ENCODE data around the gene FAM168A.
A peak's percentile ranks its signal among the peaks of the same experiment; 100 is the strongest.
"Not testable (repeated sequence)": the region's sequence is repeated elsewhere in the genome, so short reads cannot be mapped to it uniquely, and the experiment has no call there.

FAM168A gene

DNA sequence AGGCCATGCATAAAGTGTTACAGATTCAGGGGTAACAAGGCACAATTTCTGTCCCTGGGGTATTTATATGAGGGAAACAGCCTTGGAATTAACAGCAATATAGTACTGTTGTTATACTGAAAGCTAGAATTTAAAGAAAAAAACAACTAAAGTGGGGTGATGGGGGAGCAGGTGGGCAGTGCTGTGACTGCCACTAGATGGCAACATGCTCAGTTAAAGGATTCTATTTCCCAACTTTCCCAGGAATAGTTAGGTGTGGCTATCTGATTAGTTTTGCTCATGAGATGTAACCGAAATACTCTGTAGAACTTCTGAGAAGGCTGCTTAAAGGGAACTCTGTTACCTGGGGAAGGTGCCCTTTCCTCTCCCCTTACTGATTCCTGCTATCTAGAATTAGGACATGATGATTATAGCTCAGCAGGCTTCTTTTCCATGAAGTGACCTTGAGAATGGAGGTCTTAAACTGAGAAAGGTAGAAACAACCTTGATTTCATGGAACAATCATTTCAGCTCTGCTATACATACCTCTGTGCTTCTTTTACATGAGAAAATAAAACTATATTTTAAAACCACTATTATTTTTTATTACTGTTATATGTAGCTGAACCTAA lies 119.1 kb downstream of the FAM168A start:
- no peaks in the 10 kb centered on the region for H3K36me3 Mint-ChIP-seq (ENCODE audit: insufficient read depth)

DNA sequence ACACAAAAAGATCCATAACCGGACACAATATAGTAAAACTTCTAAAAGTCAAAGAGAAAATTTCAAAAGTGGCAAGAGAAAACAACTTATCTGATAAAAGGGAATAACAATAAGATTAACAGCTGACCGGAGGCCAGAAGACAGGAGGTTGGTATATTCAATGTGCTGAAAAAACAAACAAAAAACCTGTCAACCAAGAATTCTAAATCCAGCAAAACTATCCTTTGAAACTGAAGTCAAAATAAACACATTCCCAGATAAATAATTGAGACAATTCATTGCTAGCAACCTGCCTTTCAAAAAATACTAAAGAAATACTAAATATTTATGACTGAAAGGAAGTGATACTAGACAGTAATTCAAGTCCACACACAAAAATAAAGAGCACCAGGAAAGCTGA lies 120.4 kb downstream of the FAM168A start:
- Mint-ChIP-seq H3K36me3 (ENCODE audit: insufficient read depth) (peaks cover 2% of the 10 kb centered on the region), H3K9me3 (peaks cover 2 to 7% of the 10 kb centered on the region in 2 donors), H3K27ac (no peak overlapping the region), H3K27me3 (no peaks in the 10 kb centered on the region), H3K4me3 (no peak overlapping the region), H3K4me1 (ENCODE audit: low read depth in 2 of 2) (peaks cover 6 to 7% of the 10 kb centered on the region in 2 donors)
- ATAC-seq (replicated peaks) = no peak
- no peak for DNase-seq

More for the DNA sequence above, 119.1 kb downstream of the FAM168A start:
- Mint-ChIP-seq H3K27me3 (no peaks in the 10 kb centered on the region), H3K4me1 (ENCODE audit: low read depth in 2 of 2) (peaks cover 3 to 7% of the 10 kb centered on the region in 2 donors), H3K9me3 (peaks cover 2 to 7% of the 10 kb centered on the region in 2 donors), H3K4me3 (no peak overlapping the region), H3K27ac (peak overlapping the region in 1 of 2 donors; percentile 2)
- no peak for DNase-seq
- no peak for ATAC-seq (replicated peaks)

DNA sequence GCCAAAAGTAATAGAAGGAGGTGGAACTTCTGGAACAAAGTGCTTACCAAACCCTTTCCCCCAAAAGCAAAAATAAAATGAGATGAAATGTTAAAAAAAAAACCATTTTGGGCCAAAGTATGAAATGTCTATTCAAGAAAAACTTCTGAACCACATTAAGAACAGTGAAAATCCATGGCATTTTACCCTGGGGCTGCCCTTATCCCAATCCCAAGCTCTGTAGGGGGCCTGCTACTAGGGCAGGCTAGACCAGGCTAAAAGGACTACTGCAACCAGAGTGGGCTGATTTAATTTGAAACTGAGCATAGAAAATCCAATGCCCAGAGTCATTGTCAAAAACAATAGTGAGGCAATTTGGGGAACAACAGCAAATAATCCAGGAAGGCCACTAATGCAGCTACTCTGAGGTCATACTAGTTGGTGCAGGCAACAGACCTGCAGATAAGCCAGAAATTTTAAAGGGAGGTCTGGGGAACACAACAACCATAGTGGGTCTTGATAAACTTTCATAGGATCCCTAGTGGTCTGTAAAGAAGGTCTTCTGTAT lies 122.3 kb downstream of the FAM168A start:
- DNase-seq (no peak), ATAC-seq (replicated peaks) (no peak)
- Mint-ChIP-seq H3K4me3 (no peak overlapping the region), H3K27ac (no peak overlapping the region), H3K36me3 (ENCODE audit: insufficient read depth) (peaks cover 2% of the 10 kb centered on the region), H3K27me3 (no peaks in the 10 kb centered on the region), H3K9me3 (peaks cover 2 to 7% of the 10 kb centered on the region in 2 donors), H3K4me1 (ENCODE audit: low read depth in 2 of 2) (peaks cover 5 to 7% of the 10 kb centered on the region in 2 donors)

DNA sequence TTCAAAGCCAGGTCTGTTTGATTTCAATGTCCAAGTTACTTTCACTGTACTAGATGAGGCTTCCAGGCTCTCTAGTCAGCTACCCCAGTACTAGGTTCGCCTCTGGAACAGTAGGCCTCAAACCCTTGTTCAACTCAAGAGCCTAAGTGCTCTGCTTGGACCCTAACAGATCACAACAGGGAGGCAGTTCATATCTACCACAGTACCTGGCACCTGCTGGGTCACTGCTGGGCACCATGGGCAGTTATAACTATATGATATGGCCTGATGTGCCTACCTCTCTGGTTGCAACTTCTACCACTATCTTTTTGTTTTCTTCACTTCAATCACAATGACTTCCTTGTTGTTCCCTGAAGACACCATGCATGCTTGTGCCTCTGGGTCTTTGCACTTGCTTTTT lies 124.7 kb downstream of the FAM168A start:
- Mint-ChIP-seq H3K27ac (no peak overlapping the region), H3K4me3 (no peak overlapping the region), H3K4me1 (ENCODE audit: low read depth in 2 of 2) (peaks cover 3 to 6% of the 10 kb centered on the region in 2 donors), H3K9me3 (peaks cover 2 to 7% of the 10 kb centered on the region in 2 donors), H3K27me3 (no peaks in the 10 kb centered on the region), H3K36me3 (ENCODE audit: insufficient read depth) (peaks cover 2% of the 10 kb centered on the region)
- no peak for ATAC-seq (replicated peaks)
- no peak for DNase-seq

DNA sequence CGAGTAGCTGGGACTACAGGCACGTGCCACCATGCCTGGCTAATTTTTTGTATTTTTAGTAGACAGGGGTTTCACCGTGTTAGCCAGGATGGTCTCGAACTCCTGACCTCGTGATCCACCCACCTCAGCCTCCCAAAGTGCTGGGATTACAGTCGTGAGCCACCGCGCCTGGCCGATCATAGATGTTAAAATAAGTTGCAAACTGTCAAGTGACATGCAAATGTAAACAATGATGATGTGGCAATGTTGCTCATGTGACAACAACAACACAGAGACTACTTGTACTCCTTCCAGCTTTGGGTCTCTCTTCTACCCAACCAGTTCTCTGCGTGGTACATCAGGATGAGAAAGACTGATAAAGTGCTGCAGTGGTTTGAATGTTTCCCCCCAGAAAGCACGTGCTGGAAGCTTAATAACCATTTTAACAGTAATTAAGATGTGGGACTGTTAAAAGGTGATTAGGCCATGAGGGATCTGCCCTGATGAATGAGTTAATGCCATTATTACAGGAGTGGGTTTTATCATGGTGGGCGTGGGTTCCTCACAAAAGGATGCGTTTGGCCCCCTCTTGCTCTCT lies 127.8 kb downstream of the FAM168A start:
- H3K4me1 Mint-ChIP-seq (ENCODE audit: low read depth in 2 of 2); H3K4me3 Mint-ChIP-seq; ATAC-seq (replicated peaks); DNase-seq; H3K36me3 Mint-ChIP-seq (ENCODE audit: insufficient read depth); H3K9me3 Mint-ChIP-seq; H3K27ac Mint-ChIP-seq; H3K27me3 Mint-ChIP-seq: not testable (repeated sequence)

DNA sequence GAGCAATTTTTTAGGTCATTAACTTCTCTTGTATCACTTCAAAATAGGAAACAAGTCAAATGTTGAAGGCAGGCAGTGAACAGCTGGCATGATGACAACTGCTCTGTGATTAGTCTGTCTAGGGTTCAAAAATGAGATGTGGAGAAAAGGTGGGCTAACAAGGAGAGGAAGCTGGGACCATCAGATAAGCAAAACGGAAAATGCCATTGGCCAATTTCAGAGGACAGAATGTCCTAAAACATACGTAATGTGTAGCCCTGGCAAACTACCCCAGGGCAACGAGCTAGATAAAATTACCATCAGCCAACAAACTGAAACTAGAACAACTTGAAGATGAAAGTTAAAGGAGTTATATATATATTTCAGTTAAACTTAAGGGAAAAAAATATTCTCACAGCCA lies 128.5 kb downstream of the FAM168A start:
- H3K4me1 Mint-ChIP-seq (ENCODE audit: low read depth in 2 of 2) = peaks cover 3 to 6% of the 10 kb centered on the region in 2 donors
- DNase-seq = no peak
- no peaks in the 10 kb centered on the region for H3K9me3 Mint-ChIP-seq
- H3K4me3 Mint-ChIP-seq = no peak overlapping the region
- no peak for ATAC-seq (replicated peaks)
- peaks cover 2% of the 10 kb centered on the region for H3K36me3 Mint-ChIP-seq (ENCODE audit: insufficient read depth)
- H3K27me3 Mint-ChIP-seq = no peaks in the 10 kb centered on the region
- H3K27ac Mint-ChIP-seq = no peak overlapping the region

DNA sequence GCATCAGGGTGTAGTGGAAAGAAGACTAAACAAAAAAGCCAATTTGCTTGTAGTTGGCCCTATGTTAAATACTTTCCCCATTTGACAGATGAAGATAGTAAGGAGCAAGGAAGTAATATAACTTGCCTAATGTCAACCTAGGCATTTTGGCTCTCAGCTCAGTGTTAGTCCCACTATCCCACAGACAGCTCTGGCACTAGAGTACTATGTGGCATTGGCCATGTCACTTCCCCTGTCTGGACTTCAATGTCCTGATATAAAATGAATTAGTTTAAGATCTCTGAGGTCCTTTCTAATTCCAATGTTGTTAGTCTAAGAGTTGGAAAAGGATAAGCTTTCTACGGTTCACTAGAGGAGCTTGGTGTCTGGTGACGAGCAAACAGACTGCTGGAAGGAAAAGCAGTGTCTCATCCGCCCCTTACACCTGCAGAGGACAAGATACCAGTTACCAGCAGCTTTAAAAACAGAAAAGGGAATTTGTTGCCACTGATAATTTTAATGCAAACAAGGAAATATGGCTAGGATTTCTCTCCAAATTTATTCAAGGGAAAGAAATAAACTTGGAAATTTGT lies 129.2 kb downstream of the FAM168A start:
- Mint-ChIP-seq H3K36me3 (ENCODE audit: insufficient read depth) (peaks cover under 1% of the 10 kb centered on the region), H3K27me3 (no peaks in the 10 kb centered on the region), H3K4me1 (ENCODE audit: low read depth in 2 of 2) (peaks cover 4 to 6% of the 10 kb centered on the region in 2 donors), H3K27ac (no peak overlapping the region), H3K9me3 (no peaks in the 10 kb centered on the region), H3K4me3 (no peak overlapping the region)
- ATAC-seq (replicated peaks) = no peak
- DNase-seq = no peak

DNA sequence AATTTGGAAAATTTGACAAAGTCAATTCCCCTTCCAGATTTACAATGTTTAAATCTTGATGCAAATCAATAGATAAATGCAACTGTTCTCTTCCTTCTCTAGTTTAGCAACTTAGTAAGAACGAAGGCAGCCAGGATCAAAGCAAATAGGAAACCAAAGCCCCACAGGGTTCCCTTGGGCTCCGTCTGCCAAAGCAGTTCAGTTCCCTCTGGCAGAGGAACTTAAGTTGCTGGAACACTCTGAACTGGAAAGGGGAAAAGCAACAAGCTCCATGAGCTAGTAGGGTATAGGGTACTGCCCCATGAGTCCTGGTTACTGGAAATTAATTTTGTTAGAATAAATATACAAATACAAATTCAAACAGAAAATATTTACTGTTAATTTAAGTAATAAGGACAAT lies 130.4 kb downstream of the FAM168A start:
- H3K4me3 Mint-ChIP-seq = no peak overlapping the region
- no peaks in the 10 kb centered on the region for H3K9me3 Mint-ChIP-seq
- H3K27me3 Mint-ChIP-seq = no peaks in the 10 kb centered on the region
- no peak for ATAC-seq (replicated peaks)
- no peaks in the 10 kb centered on the region for H3K36me3 Mint-ChIP-seq (ENCODE audit: insufficient read depth)
- DNase-seq = no peak
- H3K4me1 Mint-ChIP-seq (ENCODE audit: low read depth in 2 of 2) = peaks cover 1 to 6% of the 10 kb centered on the region in 2 donors
- no peak overlapping the region for H3K27ac Mint-ChIP-seq

DNA sequence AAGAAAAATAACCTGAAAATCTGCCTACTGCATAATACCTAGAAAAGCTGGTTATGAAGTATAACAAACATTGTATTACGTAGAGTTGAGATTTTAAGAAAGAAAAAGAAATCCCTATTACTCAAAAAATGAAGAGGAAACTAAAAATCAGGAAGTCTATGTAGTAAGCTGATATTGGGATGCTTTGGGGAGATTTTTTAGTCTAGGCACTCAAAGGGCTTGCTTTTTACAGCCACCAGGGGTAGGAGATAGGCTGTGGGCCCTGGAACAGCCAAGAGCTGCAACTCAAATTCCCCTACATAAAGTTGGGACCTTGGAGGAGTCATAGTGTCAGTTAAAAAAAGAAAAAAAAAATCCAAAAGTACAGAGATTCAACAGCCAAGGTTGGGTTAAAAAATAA lies 131.3 kb downstream of the FAM168A start:
- ATAC-seq (replicated peaks) = no peak
- Mint-ChIP-seq H3K4me1 (ENCODE audit: low read depth in 2 of 2) (peaks cover 1 to 6% of the 10 kb centered on the region in 2 donors), H3K27me3 (no peaks in the 10 kb centered on the region), H3K27ac (no peak overlapping the region), H3K4me3 (no peak overlapping the region), H3K36me3 (ENCODE audit: insufficient read depth) (no peaks in the 10 kb centered on the region), H3K9me3 (no peaks in the 10 kb centered on the region)
- no peak for DNase-seq

DNA sequence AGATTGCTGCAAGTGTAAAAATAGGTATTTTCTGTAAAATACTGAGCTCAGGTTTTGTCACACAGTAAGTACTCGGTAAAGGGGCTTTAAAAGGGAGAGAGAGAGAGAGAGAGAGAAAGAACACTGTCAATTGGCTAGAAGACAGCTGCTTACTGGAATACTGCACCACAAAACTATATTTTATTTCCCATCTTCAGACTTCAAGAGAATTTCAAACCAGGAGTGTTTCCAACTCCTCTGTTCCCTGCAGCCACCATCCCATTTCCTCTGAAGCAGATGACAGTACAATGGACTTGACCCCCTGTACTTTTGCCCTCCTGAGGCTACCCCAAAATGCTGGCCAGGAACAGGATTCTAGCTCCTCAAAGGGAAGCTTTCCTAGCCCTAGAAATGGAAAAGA lies 132.0 kb downstream of the FAM168A start:
- Mint-ChIP-seq H3K9me3 (no peaks in the 10 kb centered on the region), H3K4me1 (ENCODE audit: low read depth in 2 of 2) (peaks cover 1 to 5% of the 10 kb centered on the region in 2 donors), H3K36me3 (ENCODE audit: insufficient read depth) (no peaks in the 10 kb centered on the region), H3K27ac (no peak overlapping the region), H3K4me3 (no peak overlapping the region), H3K27me3 (no peaks in the 10 kb centered on the region)
- DNase-seq (no peak), ATAC-seq (replicated peaks) (no peak)

DNA sequence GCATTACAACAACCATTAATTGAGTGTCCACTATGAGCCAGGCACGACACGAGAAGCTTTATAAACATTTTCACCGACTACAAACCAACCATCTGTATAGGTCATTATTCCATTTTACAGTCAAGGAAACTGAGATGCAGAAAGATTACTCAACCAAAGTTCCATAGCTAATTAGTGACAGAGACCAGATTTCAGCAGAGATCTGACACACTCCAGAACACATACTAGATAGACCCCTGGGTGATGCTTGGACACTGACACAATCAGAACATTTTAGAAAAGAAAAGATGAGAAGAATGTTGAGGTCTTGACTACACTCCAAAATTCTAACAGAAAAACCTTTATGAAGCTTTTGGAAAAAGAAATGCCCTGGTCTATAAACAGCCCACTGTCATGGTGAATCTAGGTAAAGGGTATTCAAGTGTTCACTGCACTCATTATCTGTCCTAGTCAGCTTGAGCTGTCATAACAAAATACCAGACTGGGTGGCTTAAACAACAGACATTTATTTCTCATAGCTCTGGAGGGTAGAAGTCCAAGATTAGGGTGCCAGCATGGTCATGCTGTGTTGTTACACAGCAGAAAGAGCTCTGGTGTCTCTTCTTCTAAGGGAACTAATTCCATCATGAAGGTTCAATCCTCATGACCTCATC lies 132.8 kb downstream of the FAM168A start:
- DNase-seq = no peak
- Mint-ChIP-seq H3K9me3 (no peaks in the 10 kb centered on the region), H3K27me3 (no peaks in the 10 kb centered on the region), H3K4me1 (ENCODE audit: low read depth in 2 of 2) (peaks cover 0 to 1% of the 10 kb centered on the region in 2 donors), H3K36me3 (ENCODE audit: insufficient read depth) (peaks cover 5% of the 10 kb centered on the region), H3K4me3 (no peak overlapping the region), H3K27ac (no peak overlapping the region)
- no peak for ATAC-seq (replicated peaks)

DNA sequence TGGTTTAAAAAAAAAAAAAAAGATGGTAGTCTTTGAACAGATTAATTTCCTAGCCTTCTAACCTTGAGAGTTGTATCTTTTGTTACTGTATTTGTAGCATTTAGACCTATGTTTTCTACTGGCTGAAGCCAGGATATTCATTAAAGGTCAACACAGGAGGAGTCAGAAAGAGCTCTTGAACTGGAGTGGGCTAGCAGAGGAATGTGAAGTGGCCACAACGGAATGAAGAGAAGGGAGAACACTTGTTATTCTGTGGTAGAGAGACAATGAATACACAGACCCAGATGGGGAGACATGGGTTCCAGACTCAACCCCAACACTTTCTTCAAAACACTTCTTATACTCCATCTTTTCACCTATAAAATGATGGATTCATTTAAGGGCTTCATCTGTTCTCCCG lies 133.6 kb downstream of the FAM168A start:
- ATAC-seq (replicated peaks) (no peak), DNase-seq (no peak)
- Mint-ChIP-seq H3K9me3 (no peaks in the 10 kb centered on the region), H3K27ac (no peak overlapping the region), H3K36me3 (ENCODE audit: insufficient read depth) (peaks cover 5% of the 10 kb centered on the region), H3K4me1 (ENCODE audit: low read depth in 2 of 2) (peaks cover 0 to 1% of the 10 kb centered on the region in 2 donors), H3K27me3 (no peaks in the 10 kb centered on the region), H3K4me3 (no peak overlapping the region)

DNA sequence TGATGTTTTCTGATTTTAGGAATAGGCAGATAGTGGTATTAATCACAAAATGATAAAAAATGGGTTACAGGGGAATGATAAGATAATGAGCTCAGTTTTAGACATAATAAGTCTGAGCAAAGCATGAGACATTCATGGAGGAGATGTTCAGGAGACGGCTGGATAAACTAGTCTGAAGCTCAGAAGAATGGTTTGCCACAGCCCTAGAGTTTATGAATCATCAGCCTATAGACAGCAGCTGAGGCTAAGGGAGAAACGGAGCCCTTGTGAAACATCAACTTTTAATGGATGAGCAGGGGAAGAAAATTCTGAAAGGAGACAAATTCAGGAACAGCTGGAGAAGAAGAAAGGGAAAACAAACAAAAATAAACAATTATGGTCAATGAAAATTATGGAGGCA lies 134.6 kb downstream of the FAM168A start:
- H3K27me3 Mint-ChIP-seq = no peaks in the 10 kb centered on the region
- H3K27ac Mint-ChIP-seq = no peak overlapping the region
- H3K9me3 Mint-ChIP-seq = no peaks in the 10 kb centered on the region
- no peak overlapping the region for H3K4me3 Mint-ChIP-seq
- peaks cover 5% of the 10 kb centered on the region for H3K36me3 Mint-ChIP-seq (ENCODE audit: insufficient read depth)
- H3K4me1 Mint-ChIP-seq (ENCODE audit: low read depth in 2 of 2) = peaks cover 0 to 1% of the 10 kb centered on the region in 2 donors
- ATAC-seq (replicated peaks) (no peak), DNase-seq (no peak)

All from effector memory CD8-positive, alpha-beta T cell (primary cell).